Measurements from ENCODE around the gene PSD4.

PSD4 gene

GRCh38 chr2:113160962-113161361, 12.8 kb upstream of the PSD4 start:
- no peak overlapping the region for H3K27ac ChIP-seq (ENCODE audit: low read depth, low read length, severe bottlenecking)
- H3K9me3 ChIP-seq (ENCODE audit: control insufficient read depth, low read length), result no peaks in the 10 kb centered on the region
- peaks cover 2% of the 10 kb centered on the region for H3K4me1 ChIP-seq (ENCODE audit: control insufficient read depth, insufficient read depth, low read length, poor library complexity, severe bottlenecking)
- no peak overlapping the region for H3K4me3 ChIP-seq (ENCODE audit: extremely low read depth, insufficient read depth, low read length, poor library complexity, severe bottlenecking)
- no peaks in the 10 kb centered on the region for H3K36me3 ChIP-seq (ENCODE audit: control insufficient read depth, insufficient read depth, low read length)
- WGBS, 2 experiments (ENCODE audit: insufficient coverage in 2 of 2), result 88 to 96% methylated on average over 3 to 5 of the region's 5 CpGs

GRCh38 chr2:113162173-113162572, 11.6 kb upstream of the PSD4 start:
- no peaks in the 10 kb centered on the region for H3K9me3 ChIP-seq (ENCODE audit: control insufficient read depth, low read length)
- H3K4me1 ChIP-seq (ENCODE audit: control insufficient read depth, insufficient read depth, low read length, poor library complexity, severe bottlenecking), result peaks cover 2% of the 10 kb centered on the region
- WGBS, 2 experiments (ENCODE audit: insufficient coverage in 2 of 2), result 94 to 96% methylated on average over 5 to 8 of the region's 10 CpGs
- no peak overlapping the region for H3K4me3 ChIP-seq (ENCODE audit: extremely low read depth, insufficient read depth, low read length, poor library complexity, severe bottlenecking)
- no peaks in the 10 kb centered on the region for H3K36me3 ChIP-seq (ENCODE audit: control insufficient read depth, insufficient read depth, low read length)
- H3K27ac ChIP-seq (ENCODE audit: low read depth, low read length, severe bottlenecking), result no peak overlapping the region

GRCh38 chr2:113162869-113163268, 10.9 kb upstream of the PSD4 start:
- Histone ChIP-seq H3K4me1 (ENCODE audit: control insufficient read depth, insufficient read depth, low read length, poor library complexity, severe bottlenecking) (peaks cover 2% of the 10 kb centered on the region), H3K27ac (ENCODE audit: low read depth, low read length, severe bottlenecking) (no peak overlapping the region), H3K36me3 (ENCODE audit: control insufficient read depth, insufficient read depth, low read length) (no peaks in the 10 kb centered on the region), H3K4me3 (ENCODE audit: extremely low read depth, insufficient read depth, low read length, poor library complexity, severe bottlenecking) (no peak overlapping the region), H3K9me3 (ENCODE audit: control insufficient read depth, low read length) (no peaks in the 10 kb centered on the region)

GRCh38 chr2:113164215-113164929, 9.4 kb upstream of the PSD4 start:
- Histone ChIP-seq H3K4me1 (ENCODE audit: control insufficient read depth, insufficient read depth, low read length, poor library complexity, severe bottlenecking) (peaks cover 2% of the 10 kb centered on the region), H3K9me3 (ENCODE audit: control insufficient read depth, low read length) (no peaks in the 10 kb centered on the region), H3K4me3 (ENCODE audit: extremely low read depth, insufficient read depth, low read length, poor library complexity, severe bottlenecking) (no peak overlapping the region), H3K36me3 (ENCODE audit: control insufficient read depth, insufficient read depth, low read length) (no peaks in the 10 kb centered on the region), H3K27ac (ENCODE audit: low read depth, low read length, severe bottlenecking) (no peak overlapping the region)
- 93 to 94% methylated on average over 10 to 11 of the region's 11 CpGs for WGBS, 2 experiments (ENCODE audit: insufficient coverage in 2 of 2)

GRCh38 chr2:113164930-113165585, 8.7 kb upstream of the PSD4 start:
- 49 to 59% methylated on average over 7 to 9 of the region's 10 CpGs for WGBS, 2 experiments (ENCODE audit: insufficient coverage in 2 of 2)
- Histone ChIP-seq H3K36me3 (ENCODE audit: control insufficient read depth, insufficient read depth, low read length) (no peaks in the 10 kb centered on the region), H3K4me3 (ENCODE audit: extremely low read depth, insufficient read depth, low read length, poor library complexity, severe bottlenecking) (no peak overlapping the region), H3K27ac (ENCODE audit: low read depth, low read length, severe bottlenecking) (no peak overlapping the region), H3K4me1 (ENCODE audit: control insufficient read depth, insufficient read depth, low read length, poor library complexity, severe bottlenecking) (peaks cover 2% of the 10 kb centered on the region), H3K9me3 (ENCODE audit: control insufficient read depth, low read length) (no peaks in the 10 kb centered on the region)

- no peak overlapping the region for H3K4me3 ChIP-seq (ENCODE audit: extremely low read depth, insufficient read depth, low read length, poor library complexity, severe bottlenecking)
- no peak overlapping the region for H3K27ac ChIP-seq (ENCODE audit: low read depth, low read length, severe bottlenecking)
- 96% methylated on average over 4 of the region's 7 CpGs; no CpG with 5 or more reads in 1 of the 2 experiments for WGBS, 2 experiments (ENCODE audit: insufficient coverage in 2 of 2)
- no peaks in the 10 kb centered on the region for H3K36me3 ChIP-seq (ENCODE audit: control insufficient read depth, insufficient read depth, low read length)
- no peaks in the 10 kb centered on the region for H3K9me3 ChIP-seq (ENCODE audit: control insufficient read depth, low read length)
- peaks cover 2% of the 10 kb centered on the region for H3K4me1 ChIP-seq (ENCODE audit: control insufficient read depth, insufficient read depth, low read length, poor library complexity, severe bottlenecking)
These were observed 7.6 kb upstream of the PSD4 start for GRCh38 chr2:113166187-113166645.

- WGBS, 2 experiments (ENCODE audit: insufficient coverage in 2 of 2), result 82 to 89% methylated on average over 7 to 10 of the region's 12 CpGs
- H3K4me1 ChIP-seq (ENCODE audit: control insufficient read depth, insufficient read depth, low read length, poor library complexity, severe bottlenecking), result peaks cover 2% of the 10 kb centered on the region
- H3K9me3 ChIP-seq (ENCODE audit: control insufficient read depth, low read length), result no peaks in the 10 kb centered on the region
- no peak overlapping the region for H3K27ac ChIP-seq (ENCODE audit: low read depth, low read length, severe bottlenecking)
- no peaks in the 10 kb centered on the region for H3K36me3 ChIP-seq (ENCODE audit: control insufficient read depth, insufficient read depth, low read length)
- H3K4me3 ChIP-seq (ENCODE audit: extremely low read depth, insufficient read depth, low read length, poor library complexity, severe bottlenecking), result no peak overlapping the region
These were observed 6.4 kb upstream of the PSD4 start for GRCh38 chr2:113167115-113167932.

GRCh38 chr2:113167962-113168340, 5.8 kb upstream of the PSD4 start:
- H3K4me1 ChIP-seq (ENCODE audit: control insufficient read depth, insufficient read depth, low read length, poor library complexity, severe bottlenecking), result peaks cover 2% of the 10 kb centered on the region
- no peak overlapping the region for H3K27ac ChIP-seq (ENCODE audit: low read depth, low read length, severe bottlenecking)
- H3K9me3 ChIP-seq (ENCODE audit: control insufficient read depth, low read length), result no peaks in the 10 kb centered on the region
- no peaks in the 10 kb centered on the region for H3K36me3 ChIP-seq (ENCODE audit: control insufficient read depth, insufficient read depth, low read length)
- 92 to 93% methylated on average over 4 to 6 of the region's 6 CpGs for WGBS, 2 experiments (ENCODE audit: insufficient coverage in 2 of 2)
- H3K4me3 ChIP-seq (ENCODE audit: extremely low read depth, insufficient read depth, low read length, poor library complexity, severe bottlenecking), result no peak overlapping the region

- H3K9me3 ChIP-seq (ENCODE audit: control insufficient read depth, low read length), result no peaks in the 10 kb centered on the region
- no peak overlapping the region for H3K4me3 ChIP-seq (ENCODE audit: extremely low read depth, insufficient read depth, low read length, poor library complexity, severe bottlenecking)
- H3K27ac ChIP-seq (ENCODE audit: low read depth, low read length, severe bottlenecking), result no peak overlapping the region
- H3K4me1 ChIP-seq (ENCODE audit: control insufficient read depth, insufficient read depth, low read length, poor library complexity, severe bottlenecking), result peaks cover 2% of the 10 kb centered on the region
- 88 to 90% methylated on average over 7 to 8 of the region's 8 CpGs for WGBS, 2 experiments (ENCODE audit: insufficient coverage in 2 of 2)
- H3K36me3 ChIP-seq (ENCODE audit: control insufficient read depth, insufficient read depth, low read length), result no peaks in the 10 kb centered on the region
These were observed 4.7 kb upstream of the PSD4 start for GRCh38 chr2:113169002-113169530.

- peaks cover 2% of the 10 kb centered on the region for H3K4me1 ChIP-seq (ENCODE audit: control insufficient read depth, insufficient read depth, low read length, poor library complexity, severe bottlenecking)
- H3K9me3 ChIP-seq (ENCODE audit: control insufficient read depth, low read length), result no peaks in the 10 kb centered on the region
- no peak overlapping the region for H3K4me3 ChIP-seq (ENCODE audit: extremely low read depth, insufficient read depth, low read length, poor library complexity, severe bottlenecking)
- H3K36me3 ChIP-seq (ENCODE audit: control insufficient read depth, insufficient read depth, low read length), result no peaks in the 10 kb centered on the region
- WGBS, 2 experiments (ENCODE audit: insufficient coverage in 2 of 2), result 82 to 100% methylated on average over 2 of the region's 3 CpGs
- no peak overlapping the region for H3K27ac ChIP-seq (ENCODE audit: low read depth, low read length, severe bottlenecking)
These were observed 4.2 kb upstream of the PSD4 start for GRCh38 chr2:113169586-113169985.

Data from mesodermal cell (in vitro differentiated cells).